ENCODE measurements around the gene GNGT2. TPM values are rescaled to one million over a fixed set of nuclear protein-coding genes. Genes with fewer than 3 reads are reported as not detected.

The GNGT2 gene
- total RNA-seq, 2 experiments from 2014 or later, result 13.3 to 32.6 TPM

DNA sequence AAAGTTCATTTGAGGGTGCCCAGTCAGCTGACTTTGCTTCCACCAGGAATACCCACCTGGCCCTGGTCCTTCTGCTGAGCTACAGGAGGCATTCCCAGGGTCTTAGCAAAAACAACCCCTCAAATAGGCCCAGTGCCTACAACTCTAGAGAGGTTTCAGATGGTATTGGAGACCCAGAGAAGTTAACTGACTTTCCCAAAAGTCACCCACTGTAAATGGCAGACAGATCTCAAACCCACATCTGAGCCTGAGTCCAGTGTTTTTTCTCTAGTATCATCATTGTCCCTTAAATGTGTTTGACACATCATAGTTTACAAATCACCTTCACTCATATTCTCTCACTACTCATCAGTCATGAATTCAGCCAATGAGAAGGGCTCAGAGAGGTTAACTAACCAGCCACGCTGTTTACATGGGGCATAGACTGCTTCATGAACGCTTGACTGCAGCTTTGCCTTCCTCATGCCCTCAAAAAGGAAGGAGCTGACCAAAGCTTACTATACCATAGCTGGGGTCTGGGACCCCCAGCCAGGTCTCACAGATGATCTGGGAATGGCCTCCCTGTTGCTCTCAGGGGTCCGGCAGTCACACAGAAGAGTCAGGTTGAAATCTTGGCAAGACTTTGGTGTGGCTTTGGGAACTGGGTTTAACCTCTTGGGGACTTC, 16.5 kb upstream of the GNGT2 start:
- Histone ChIP-seq H3K4me1 (ENCODE audit: insufficient read depth, low read length, poor library complexity, severe bottlenecking) (peaks cover 25% of the 10 kb centered on the region), H3K4me2 (ENCODE audit: low read length) (no peak overlapping the region), H3K27ac (ENCODE audit: low read depth, low read length, poor library complexity, severe bottlenecking) (no peak overlapping the region), H3K36me3 (ENCODE audit: insufficient read depth, low read length) (peaks cover 13% of the 10 kb centered on the region; the same call in 1 of the 2 replicates), H3K4me3 (ENCODE audit: low read depth, low read length, poor library complexity, severe bottlenecking) (no peak overlapping the region), H3K9me2 (ENCODE audit: insufficient read depth, low read length) (no peaks in the 10 kb centered on the region), H3K79me2 (ENCODE audit: insufficient read depth, low read depth, low read length) (no peaks in the 10 kb centered on the region), H2AFZ (ENCODE audit: low read length) (no peak overlapping the region), H4K20me1 (ENCODE audit: insufficient read depth, low read length) (no peaks in the 10 kb centered on the region), H3K9me3 (ENCODE audit: low read length) (no peaks in the 10 kb centered on the region)
- POLR2A ChIA-PET, result no interaction called here
- BruUV-seq (replicated peaks), result no TSS peak
- CTCF ChIA-PET (ENCODE audit: unreplicated experiment), result interaction anchor here (1.3 to 2.9 kb wide), 2 partner anchors 9 to 46 kb away, joined by 3 to 11 read pairs; no protein-coding TSS in a partner anchor
- no peak for DNase-seq (ENCODE audit: low spot score)
- TF ChIP-seq, protein P1, sequence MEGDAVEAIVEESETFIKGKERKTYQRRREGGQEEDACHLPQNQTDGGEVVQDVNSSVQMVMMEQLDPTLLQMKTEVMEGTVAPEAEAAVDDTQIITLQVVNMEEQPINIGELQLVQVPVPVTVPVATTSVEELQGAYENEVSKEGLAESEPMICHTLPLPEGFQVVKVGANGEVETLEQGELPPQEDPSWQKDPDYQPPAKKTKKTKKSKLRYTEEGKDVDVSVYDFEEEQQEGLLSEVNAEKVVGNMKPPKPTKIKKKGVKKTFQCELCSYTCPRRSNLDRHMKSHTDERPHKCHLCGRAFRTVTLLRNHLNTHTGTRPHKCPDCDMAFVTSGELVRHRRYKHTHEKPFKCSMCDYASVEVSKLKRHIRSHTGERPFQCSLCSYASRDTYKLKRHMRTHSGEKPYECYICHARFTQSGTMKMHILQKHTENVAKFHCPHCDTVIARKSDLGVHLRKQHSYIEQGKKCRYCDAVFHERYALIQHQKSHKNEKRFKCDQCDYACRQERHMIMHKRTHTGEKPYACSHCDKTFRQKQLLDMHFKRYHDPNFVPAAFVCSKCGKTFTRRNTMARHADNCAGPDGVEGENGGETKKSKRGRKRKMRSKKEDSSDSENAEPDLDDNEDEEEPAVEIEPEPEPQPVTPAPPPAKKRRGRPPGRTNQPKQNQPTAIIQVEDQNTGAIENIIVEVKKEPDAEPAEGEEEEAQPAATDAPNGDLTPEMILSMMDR (conservative IDR thresholded peaks at IDR 0.05; ENCODE audit: low read length), result no peak
- no peak for TF ChIP-seq EZH2phosphoT487 (IDR thresholded peaks at IDR 0.05; ENCODE audit: borderline replicate concordance, low read depth, low read length)
- intact Hi-C loops (cut with micrococcal nuclease; ENCODE audit: unreplicated experiment), result loop anchor here (1.0 to 2.0 kb wide), 2 partner anchors 47 to 168 kb away; no protein-coding TSS in a partner anchor

DNA sequence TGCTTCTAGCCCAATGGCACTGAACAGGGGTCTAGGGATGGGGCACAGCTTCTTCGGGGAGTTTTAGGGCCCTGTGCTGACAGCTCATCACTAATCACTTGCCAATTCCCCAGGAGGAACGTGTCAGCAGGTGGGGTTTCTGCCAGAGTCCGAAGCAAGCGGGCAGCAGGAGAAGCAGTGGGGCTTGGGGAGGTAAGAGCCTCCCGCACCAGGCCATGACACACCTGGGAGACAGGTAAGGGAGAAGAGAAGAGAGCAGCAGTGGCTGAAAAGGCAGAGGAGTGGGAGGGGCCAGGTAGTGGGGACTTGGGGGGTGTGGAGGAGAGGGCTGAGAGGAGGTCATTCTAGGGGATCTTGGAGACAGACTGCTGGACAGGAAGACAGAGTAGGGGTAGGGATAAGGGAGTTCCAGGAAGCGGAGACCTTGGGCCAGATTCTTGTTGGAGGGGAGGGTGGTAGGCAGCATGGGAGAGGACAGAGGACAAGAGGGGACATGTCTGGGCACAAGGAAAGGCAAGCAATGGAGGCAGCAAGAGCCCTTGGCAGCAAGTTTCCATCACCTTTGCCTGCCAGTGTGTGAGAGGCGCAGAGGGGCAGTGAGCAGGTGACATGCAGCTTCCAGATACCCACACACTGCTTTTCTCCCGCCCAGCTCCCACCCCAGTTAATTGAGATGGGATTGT, 15.3 kb upstream of the GNGT2 start:
- no peak overlapping the region for H3K4me2 ChIP-seq (ENCODE audit: low read length)
- peaks cover 20% of the 10 kb centered on the region; the same call in 1 of the 2 replicates for H3K36me3 ChIP-seq (ENCODE audit: insufficient read depth, low read length)
- no peaks in the 10 kb centered on the region for H3K9me3 ChIP-seq (ENCODE audit: low read length)
- DNase-seq (ENCODE audit: low spot score), result no peak
- H3K4me3 ChIP-seq (ENCODE audit: low read depth, low read length, poor library complexity, severe bottlenecking), result no peak overlapping the region
- no peaks in the 10 kb centered on the region for H4K20me1 ChIP-seq (ENCODE audit: insufficient read depth, low read length)
- BruUV-seq (replicated peaks), result no TSS peak
- ChIA-PET CTCF (ENCODE audit: unreplicated experiment) (interaction anchor here (2.9 kb wide), 1 partner anchor 45 kb away, joined by 11 read pairs; no protein-coding TSS in a partner anchor), POLR2A (no interaction called here)
- no peak overlapping the region for H3K27ac ChIP-seq (ENCODE audit: low read depth, low read length, poor library complexity, severe bottlenecking)
- H3K79me2 ChIP-seq (ENCODE audit: insufficient read depth, low read depth, low read length), result no peaks in the 10 kb centered on the region
- intact Hi-C loops (cut with micrococcal nuclease; ENCODE audit: unreplicated experiment), result loop anchor here (2.0 kb wide), 1 partner anchor 167 kb away; no protein-coding TSS in a partner anchor
- no peak overlapping the region for H2AFZ ChIP-seq (ENCODE audit: low read length)
- H3K4me1 ChIP-seq (ENCODE audit: insufficient read depth, low read length, poor library complexity, severe bottlenecking), result peaks cover 17% of the 10 kb centered on the region
- TF ChIP-seq, protein P1 (conservative IDR thresholded peaks at IDR 0.05; ENCODE audit: low read length), result no peak
- TF ChIP-seq EZH2phosphoT487 (IDR thresholded peaks at IDR 0.05; ENCODE audit: borderline replicate concordance, low read depth, low read length), result no peak
- no peaks in the 10 kb centered on the region for H3K9me2 ChIP-seq (ENCODE audit: insufficient read depth, low read length)

DNA sequence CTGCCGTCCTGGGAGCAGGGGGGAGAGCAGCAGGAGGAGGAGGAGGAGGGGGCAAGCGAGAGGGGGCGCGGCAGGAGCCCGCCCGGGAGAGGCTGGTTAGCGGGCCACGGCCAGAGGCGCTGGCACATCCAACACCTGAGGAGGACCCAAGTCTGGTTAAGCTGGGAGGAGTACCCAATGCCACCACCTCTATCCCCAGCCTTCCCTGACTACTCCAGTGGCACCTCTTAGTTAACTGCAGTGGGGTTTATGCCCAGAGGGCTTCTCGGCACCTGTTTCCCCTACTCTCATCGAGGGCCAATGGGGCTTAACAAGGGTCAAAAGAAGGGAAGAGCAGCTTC, 14.6 kb upstream of the GNGT2 start:
- CTCF ChIA-PET (ENCODE audit: unreplicated experiment), result no interaction called here

More for the DNA sequence above, 14.6 kb upstream of the GNGT2 start:
- Histone ChIP-seq H3K79me2 (ENCODE audit: insufficient read depth, low read depth, low read length) (no peaks in the 10 kb centered on the region), H3K9me3 (ENCODE audit: low read length) (no peaks in the 10 kb centered on the region), H3K4me1 (ENCODE audit: insufficient read depth, low read length, poor library complexity, severe bottlenecking) (peaks cover 17% of the 10 kb centered on the region), H3K4me3 (ENCODE audit: low read depth, low read length, poor library complexity, severe bottlenecking) (no peak overlapping the region), H2AFZ (ENCODE audit: low read length) (no peak overlapping the region), H3K4me2 (ENCODE audit: low read length) (no peak overlapping the region), H3K27ac (ENCODE audit: low read depth, low read length, poor library complexity, severe bottlenecking) (no peak overlapping the region), H3K9me2 (ENCODE audit: insufficient read depth, low read length) (no peaks in the 10 kb centered on the region), H4K20me1 (ENCODE audit: insufficient read depth, low read length) (no peaks in the 10 kb centered on the region), H3K36me3 (ENCODE audit: insufficient read depth, low read length) (peaks cover 26% of the 10 kb centered on the region)
- no TSS peak for BruUV-seq (replicated peaks)
- no peak for DNase-seq (ENCODE audit: low spot score)
- TF ChIP-seq, protein P1 (conservative IDR thresholded peaks at IDR 0.05; ENCODE audit: low read length), result no peak
- TF ChIP-seq EZH2phosphoT487 (IDR thresholded peaks at IDR 0.05; ENCODE audit: borderline replicate concordance, low read depth, low read length), result no peak
- POLR2A ChIA-PET, result no interaction called here
- intact Hi-C loops (cut with micrococcal nuclease; ENCODE audit: unreplicated experiment), result no loop called here
